Progenitor cell of endocrine pancreas (in vitro differentiated cells): ENCODE data around the gene TTF1. TPM values are rescaled to one million over a fixed set of nuclear protein-coding genes. Genes with fewer than 3 reads are reported as not detected.

ENCODE experiments used
- DNase-seq: peaks from one replicate; pipeline ENCODE4 v3.0.0; 2021; ENCODE audit warnings: low spot score; ENCODE audit not compliant: unreplicated experiment
- H3K27ac Mint-ChIP-seq: 2 replicates; pipeline ENCODE4 v1.8.0; 2021; ENCODE audit warnings: mild to moderate bottlenecking, moderate library complexity, mixed read lengths
- H3K27me3 Mint-ChIP-seq: 2 replicates; pipeline ENCODE4 v1.8.0; 2021; ENCODE audit warnings: mixed read lengths
- H3K36me3 Mint-ChIP-seq: 2 replicates; pipeline ENCODE4 v1.8.0; 2022; ENCODE audit warnings: mixed read lengths; ENCODE audit not compliant: insufficient read depth
- H3K4me1 Mint-ChIP-seq: 2 replicates; pipeline ENCODE4 v1.8.0; 2021; ENCODE audit warnings: low read depth, mixed read lengths
- H3K4me3 Mint-ChIP-seq: 2 replicates; pipeline ENCODE4 v1.8.0; 2021; ENCODE audit warnings: low read depth, mild to moderate bottlenecking, moderate library complexity, mixed read lengths
- H3K9me3 Mint-ChIP-seq: 2 replicates; pipeline ENCODE4 v1.8.0; 2021; ENCODE audit warnings: low read depth, mixed read lengths
- total RNA-seq: library from RNA; stranded (reverse); gene quantifications from 2 replicates; pipeline ENCODE4 v1.2.1, GENCODE V29; 2021
- TF ChIP-seq, protein P1 (sequence below): fragments of 200-600 bp; sonication (generic); IDR thresholded peaks from one replicate; pipeline ENCODE4 v1.5.0; 2021; ENCODE audit warnings: antibody characterized with exemption, mild to moderate bottlenecking; ENCODE audit not compliant: unreplicated experiment

TTF1 gene
- total RNA-seq, 1 donor from 2014 or later: 18.5 TPM

DNA sequence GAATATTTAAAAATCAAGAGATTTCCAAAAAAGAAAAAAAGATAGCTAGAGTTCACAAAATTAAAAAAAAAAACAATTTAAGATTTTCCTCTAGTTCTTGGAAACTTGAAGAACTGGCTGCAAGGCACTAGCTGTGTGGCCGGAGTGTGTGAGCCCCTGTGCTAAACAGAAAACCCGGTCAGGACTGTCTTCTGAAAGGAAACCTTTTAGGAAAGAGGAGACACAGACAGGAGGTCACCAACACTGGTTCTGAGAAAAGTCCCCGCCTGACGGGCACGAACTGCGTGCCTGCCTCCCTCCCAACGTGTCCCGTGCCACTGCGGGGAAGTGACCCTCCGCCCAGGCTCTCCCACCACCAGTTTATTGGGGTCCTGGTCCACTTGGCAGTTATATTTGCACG, 15.2 kb downstream of the TTF1 start:
- H3K4me3 Mint-ChIP-seq: no peak overlapping the region
- no peaks in the 10 kb centered on the region for H3K27me3 Mint-ChIP-seq
- no peaks in the 10 kb centered on the region for H3K9me3 Mint-ChIP-seq
- H3K4me1 Mint-ChIP-seq: no peaks in the 10 kb centered on the region
- no peak overlapping the region for H3K27ac Mint-ChIP-seq
- TF ChIP-seq, protein P1, sequence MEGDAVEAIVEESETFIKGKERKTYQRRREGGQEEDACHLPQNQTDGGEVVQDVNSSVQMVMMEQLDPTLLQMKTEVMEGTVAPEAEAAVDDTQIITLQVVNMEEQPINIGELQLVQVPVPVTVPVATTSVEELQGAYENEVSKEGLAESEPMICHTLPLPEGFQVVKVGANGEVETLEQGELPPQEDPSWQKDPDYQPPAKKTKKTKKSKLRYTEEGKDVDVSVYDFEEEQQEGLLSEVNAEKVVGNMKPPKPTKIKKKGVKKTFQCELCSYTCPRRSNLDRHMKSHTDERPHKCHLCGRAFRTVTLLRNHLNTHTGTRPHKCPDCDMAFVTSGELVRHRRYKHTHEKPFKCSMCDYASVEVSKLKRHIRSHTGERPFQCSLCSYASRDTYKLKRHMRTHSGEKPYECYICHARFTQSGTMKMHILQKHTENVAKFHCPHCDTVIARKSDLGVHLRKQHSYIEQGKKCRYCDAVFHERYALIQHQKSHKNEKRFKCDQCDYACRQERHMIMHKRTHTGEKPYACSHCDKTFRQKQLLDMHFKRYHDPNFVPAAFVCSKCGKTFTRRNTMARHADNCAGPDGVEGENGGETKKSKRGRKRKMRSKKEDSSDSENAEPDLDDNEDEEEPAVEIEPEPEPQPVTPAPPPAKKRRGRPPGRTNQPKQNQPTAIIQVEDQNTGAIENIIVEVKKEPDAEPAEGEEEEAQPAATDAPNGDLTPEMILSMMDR: no peak
- peaks cover 34% of the 10 kb centered on the region for H3K36me3 Mint-ChIP-seq
- no peak for DNase-seq

DNA sequence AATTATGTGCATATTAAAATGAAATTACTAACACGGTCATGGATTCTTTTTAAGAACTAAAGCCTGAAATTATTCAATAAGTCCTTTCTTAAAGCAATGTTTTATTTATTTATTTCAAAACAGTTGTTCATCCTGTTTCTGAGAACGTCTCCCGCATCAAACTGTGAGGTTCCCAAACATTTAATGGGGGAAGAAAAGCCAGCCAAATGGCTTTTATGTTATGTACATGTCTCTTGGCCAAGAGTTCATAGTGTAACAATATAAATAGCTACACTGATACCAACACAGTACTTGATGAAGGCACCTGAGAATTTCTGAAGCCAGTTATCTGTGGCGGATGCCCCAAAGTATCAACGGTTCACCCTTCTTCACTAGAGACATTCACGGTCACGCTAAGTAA, 15.7 kb downstream of the TTF1 start:
- Mint-ChIP-seq H3K36me3 (peaks cover 30% of the 10 kb centered on the region), H3K4me1 (no peaks in the 10 kb centered on the region), H3K9me3 (no peaks in the 10 kb centered on the region), H3K27me3 (no peaks in the 10 kb centered on the region), H3K4me3 (no peak overlapping the region), H3K27ac (no peak overlapping the region)
- no peak for DNase-seq
- TF ChIP-seq, protein P1: no peak

DNA sequence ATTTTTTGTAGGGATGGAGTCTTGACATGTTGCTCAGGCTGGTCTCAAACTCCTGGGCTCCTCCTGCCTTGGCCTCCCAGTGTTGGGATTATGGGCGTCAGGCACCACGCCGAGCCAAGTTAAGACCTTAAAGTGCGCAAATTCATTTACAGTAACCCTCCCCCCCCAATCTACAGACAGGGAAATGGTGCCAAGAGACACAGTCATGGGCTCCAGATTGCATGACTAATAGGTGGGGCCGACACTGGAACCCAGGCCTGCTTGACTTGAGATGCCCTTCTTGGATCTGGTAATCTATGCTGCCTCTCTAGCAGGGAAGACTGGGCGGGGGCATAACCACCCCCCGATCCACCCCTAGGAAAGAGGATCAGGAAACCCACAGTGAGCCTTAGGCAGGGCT, 19.5 kb downstream of the TTF1 start:
- H3K4me3 Mint-ChIP-seq: no peak overlapping the region
- DNase-seq: no peak
- peaks cover 30% of the 10 kb centered on the region for H3K36me3 Mint-ChIP-seq
- TF ChIP-seq, protein P1: no peak
- H3K4me1 Mint-ChIP-seq: no peaks in the 10 kb centered on the region
- H3K9me3 Mint-ChIP-seq: no peaks in the 10 kb centered on the region
- H3K27ac Mint-ChIP-seq: no peak overlapping the region
- H3K27me3 Mint-ChIP-seq: no peaks in the 10 kb centered on the region

DNA sequence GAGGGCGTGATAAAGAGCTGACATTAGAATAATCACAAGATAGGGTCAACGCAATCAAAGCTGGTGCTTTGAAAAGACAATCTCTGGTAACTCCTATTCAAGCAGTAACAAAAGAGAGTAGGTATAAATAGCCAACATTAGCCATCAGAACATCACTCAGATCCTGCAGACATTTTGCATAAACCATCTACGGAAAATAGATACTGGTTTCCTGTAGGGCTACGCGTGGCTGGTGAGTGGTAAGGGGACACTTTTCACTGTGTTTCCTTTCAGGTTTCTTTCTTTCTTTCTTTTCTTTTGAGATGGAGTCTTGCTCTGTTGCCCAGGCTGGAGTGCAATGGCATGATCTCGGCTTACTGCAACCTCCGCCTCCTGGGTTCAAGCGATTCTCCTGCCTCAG, 22.3 kb downstream of the TTF1 start:
- no peak for DNase-seq
- Mint-ChIP-seq H3K27ac (no peak overlapping the region), H3K27me3 (no peaks in the 10 kb centered on the region), H3K36me3 (peaks cover 18% of the 10 kb centered on the region), H3K4me3 (no peak overlapping the region), H3K9me3 (no peaks in the 10 kb centered on the region), H3K4me1 (no peaks in the 10 kb centered on the region)
- TF ChIP-seq, protein P1: no peak

DNA sequence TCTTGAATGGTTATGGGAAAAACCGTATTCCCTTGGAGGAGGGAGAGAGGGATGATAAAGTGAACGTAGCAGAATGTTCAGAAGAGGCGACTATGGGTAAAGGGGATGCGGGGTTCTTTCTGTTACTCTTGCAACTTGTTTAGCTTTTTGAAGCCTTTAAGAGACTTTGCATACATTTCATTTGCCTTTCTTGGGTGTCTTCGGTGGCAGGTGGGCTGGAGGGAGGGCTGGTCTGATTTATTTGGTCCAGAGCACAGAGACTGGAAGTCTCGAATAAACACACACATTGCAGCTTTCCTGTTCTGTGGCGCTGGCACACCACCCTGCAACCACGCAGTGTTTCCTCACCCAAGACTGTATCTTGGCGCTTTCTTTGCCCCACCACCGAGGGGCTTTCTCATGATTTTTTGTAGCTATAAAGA, 23.2 kb downstream of the TTF1 start:
- TF ChIP-seq, protein P1: no peak
- Mint-ChIP-seq H3K27ac (no peak overlapping the region), H3K4me1 (no peaks in the 10 kb centered on the region), H3K36me3 (peaks cover 17% of the 10 kb centered on the region), H3K27me3 (no peaks in the 10 kb centered on the region), H3K9me3 (no peaks in the 10 kb centered on the region), H3K4me3 (no peak overlapping the region)
- DNase-seq: no peak
